ENCODE measurements around the gene GATAD2A.

The GATAD2A gene

GRCh38 chr19:19487950-19488874 is 82.7 kb downstream of the GATAD2A start:
- peak overlapping the region; percentile 55 for H3K4me3 Mint-ChIP-seq
- peaks cover 27% of the 10 kb centered on the region for H3K36me3 Mint-ChIP-seq (ENCODE audit: low read depth)
- H3K4me1 Mint-ChIP-seq (ENCODE audit: low read depth): peaks cover 67% of the 10 kb centered on the region

DNA sequence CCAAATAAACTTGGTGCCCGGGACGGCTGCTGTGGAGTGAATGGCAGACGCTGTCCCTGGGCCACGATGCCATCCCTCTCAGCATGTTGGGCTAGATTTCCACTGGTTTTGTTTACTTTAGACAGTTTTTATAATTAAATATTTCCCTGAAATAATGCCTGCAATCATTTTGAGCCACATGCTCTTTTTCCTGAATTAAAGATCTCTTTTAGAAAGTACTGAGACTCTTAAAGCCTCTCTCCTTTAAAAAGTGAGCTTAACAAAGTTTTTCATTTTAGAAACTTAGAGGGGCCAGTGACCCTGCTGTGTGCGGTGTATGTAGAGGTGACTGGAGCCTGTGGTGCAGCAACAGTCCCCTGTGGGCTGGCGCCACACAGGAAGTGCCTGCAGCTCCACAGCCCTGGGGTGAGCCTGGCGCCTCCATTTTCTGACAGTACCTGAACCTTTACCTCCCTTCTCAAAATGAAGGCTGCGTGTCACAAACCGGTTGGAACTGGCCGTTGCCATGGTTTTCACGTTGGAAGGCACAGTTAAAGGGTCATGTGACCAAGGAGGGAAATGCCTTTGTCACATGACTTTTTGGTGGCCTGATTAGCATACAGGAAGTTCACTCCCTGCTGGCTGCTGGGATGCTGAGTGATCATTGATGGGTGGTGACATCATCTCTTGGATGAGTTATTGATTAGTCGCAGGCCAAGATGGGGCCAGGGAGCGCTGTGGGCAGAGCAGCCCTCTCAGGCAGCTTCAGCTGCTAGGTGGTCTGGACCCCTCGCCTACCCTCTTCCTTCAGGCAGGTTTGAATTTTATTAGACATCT is 83.6 kb downstream of the GATAD2A start:
- Mint-ChIP-seq H3K36me3 (ENCODE audit: low read depth) (peaks cover 28% of the 10 kb centered on the region), H3K4me1 (ENCODE audit: low read depth) (peaks cover 63% of the 10 kb centered on the region), H3K4me3 (peak overlapping the region; percentile 55), H3K27ac (peak overlapping the region; percentile 90), H3K27me3 (no peaks in the 10 kb centered on the region), H3K9me3 (no peaks in the 10 kb centered on the region)

More at GRCh38 chr19:19487950-19488874, 82.7 kb downstream of the GATAD2A start:
- no peaks in the 10 kb centered on the region for H3K9me3 Mint-ChIP-seq
- H3K27me3 Mint-ChIP-seq: no peaks in the 10 kb centered on the region
- H3K27ac Mint-ChIP-seq: peak overlapping the region; percentile 90

GRCh38 chr19:19489804-19490204 is 84.3 kb downstream of the GATAD2A start:
- H3K4me1 Mint-ChIP-seq (ENCODE audit: low read depth): peaks cover 58% of the 10 kb centered on the region
- H3K27me3 Mint-ChIP-seq: no peaks in the 10 kb centered on the region
- peak overlapping the region; percentile 90 for H3K27ac Mint-ChIP-seq
- no peaks in the 10 kb centered on the region for H3K9me3 Mint-ChIP-seq
- peaks cover 30% of the 10 kb centered on the region for H3K36me3 Mint-ChIP-seq (ENCODE audit: low read depth)
- no peak overlapping the region for H3K4me3 Mint-ChIP-seq

DNA sequence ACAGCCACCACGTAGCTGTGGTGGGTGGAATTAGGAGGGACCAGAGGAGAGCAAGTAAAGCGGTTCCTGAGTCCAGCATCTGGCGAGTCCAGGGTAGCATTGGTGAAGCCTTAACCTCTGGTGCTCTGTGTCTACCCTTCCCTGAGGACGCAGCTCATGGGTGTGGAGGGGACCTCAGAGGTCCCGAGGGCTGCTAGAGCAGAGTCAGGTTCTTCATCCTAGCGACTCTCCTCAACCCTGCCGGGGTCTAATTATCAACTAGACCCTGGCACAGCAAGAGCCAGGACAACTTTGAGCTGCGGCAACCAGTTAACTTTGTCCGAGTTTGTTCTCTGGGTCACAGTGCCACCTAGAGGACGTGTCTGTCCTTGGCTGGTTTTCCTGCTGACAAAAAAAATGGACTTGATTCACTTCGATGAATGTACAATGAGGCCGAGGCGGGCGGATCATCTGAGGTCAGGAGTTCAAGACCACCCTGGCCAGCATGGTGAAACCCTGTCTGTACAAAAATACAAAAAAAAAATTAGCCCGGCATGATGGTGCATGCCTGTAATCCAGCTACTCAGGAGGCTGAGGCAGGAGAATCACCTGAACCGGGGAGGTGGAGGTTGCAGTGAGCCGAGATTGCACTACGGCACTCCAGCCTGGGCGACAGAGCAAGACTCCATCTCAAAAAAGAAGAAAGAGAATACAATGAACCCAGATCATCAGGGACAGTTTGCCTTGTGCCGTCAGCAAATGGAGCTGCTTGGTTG is 84.9 kb downstream of the GATAD2A start:
- Mint-ChIP-seq H3K27me3 (no peaks in the 10 kb centered on the region), H3K9me3 (no peaks in the 10 kb centered on the region), H3K36me3 (ENCODE audit: low read depth) (peaks cover 33% of the 10 kb centered on the region), H3K27ac (peak overlapping the region; percentile 90), H3K4me1 (ENCODE audit: low read depth) (peaks cover 53% of the 10 kb centered on the region), H3K4me3 (no peak overlapping the region)

GRCh38 chr19:19491321-19492025 is 86.0 kb downstream of the GATAD2A start:
- no peaks in the 10 kb centered on the region for H3K27me3 Mint-ChIP-seq
- peaks cover 42% of the 10 kb centered on the region for H3K4me1 Mint-ChIP-seq (ENCODE audit: low read depth)
- H3K4me3 Mint-ChIP-seq: no peak overlapping the region
- H3K27ac Mint-ChIP-seq: no peak overlapping the region
- no peaks in the 10 kb centered on the region for H3K9me3 Mint-ChIP-seq
- H3K36me3 Mint-ChIP-seq (ENCODE audit: low read depth): peaks cover 42% of the 10 kb centered on the region

- no peaks in the 10 kb centered on the region for H3K9me3 Mint-ChIP-seq
- H3K27me3 Mint-ChIP-seq: no peaks in the 10 kb centered on the region
- H3K36me3 Mint-ChIP-seq (ENCODE audit: low read depth): peaks cover 46% of the 10 kb centered on the region
- H3K4me1 Mint-ChIP-seq (ENCODE audit: low read depth): peaks cover 36% of the 10 kb centered on the region
- H3K27ac Mint-ChIP-seq: peak overlapping the region; percentile 32
- H3K4me3 Mint-ChIP-seq: no peak overlapping the region
These were observed 86.6 kb downstream of the GATAD2A start for GRCh38 chr19:19492026-19492610.

- Mint-ChIP-seq H3K27ac (peak overlapping the region; percentile 31), H3K4me3 (no peak overlapping the region), H3K36me3 (ENCODE audit: low read depth) (peaks cover 50% of the 10 kb centered on the region), H3K27me3 (no peaks in the 10 kb centered on the region), H3K9me3 (no peaks in the 10 kb centered on the region), H3K4me1 (ENCODE audit: low read depth) (peaks cover 17% of the 10 kb centered on the region)
These were observed 88.5 kb downstream of the GATAD2A start for GRCh38 chr19:19493841-19494546.

GRCh38 chr19:19495614-19496603 is 90.4 kb downstream of the GATAD2A start:
- Mint-ChIP-seq H3K27ac (no peak overlapping the region), H3K9me3 (no peaks in the 10 kb centered on the region), H3K4me1 (ENCODE audit: low read depth) (no peaks in the 10 kb centered on the region), H3K36me3 (ENCODE audit: low read depth) (peaks cover 42% of the 10 kb centered on the region), H3K4me3 (no peak overlapping the region), H3K27me3 (no peaks in the 10 kb centered on the region)

DNA sequence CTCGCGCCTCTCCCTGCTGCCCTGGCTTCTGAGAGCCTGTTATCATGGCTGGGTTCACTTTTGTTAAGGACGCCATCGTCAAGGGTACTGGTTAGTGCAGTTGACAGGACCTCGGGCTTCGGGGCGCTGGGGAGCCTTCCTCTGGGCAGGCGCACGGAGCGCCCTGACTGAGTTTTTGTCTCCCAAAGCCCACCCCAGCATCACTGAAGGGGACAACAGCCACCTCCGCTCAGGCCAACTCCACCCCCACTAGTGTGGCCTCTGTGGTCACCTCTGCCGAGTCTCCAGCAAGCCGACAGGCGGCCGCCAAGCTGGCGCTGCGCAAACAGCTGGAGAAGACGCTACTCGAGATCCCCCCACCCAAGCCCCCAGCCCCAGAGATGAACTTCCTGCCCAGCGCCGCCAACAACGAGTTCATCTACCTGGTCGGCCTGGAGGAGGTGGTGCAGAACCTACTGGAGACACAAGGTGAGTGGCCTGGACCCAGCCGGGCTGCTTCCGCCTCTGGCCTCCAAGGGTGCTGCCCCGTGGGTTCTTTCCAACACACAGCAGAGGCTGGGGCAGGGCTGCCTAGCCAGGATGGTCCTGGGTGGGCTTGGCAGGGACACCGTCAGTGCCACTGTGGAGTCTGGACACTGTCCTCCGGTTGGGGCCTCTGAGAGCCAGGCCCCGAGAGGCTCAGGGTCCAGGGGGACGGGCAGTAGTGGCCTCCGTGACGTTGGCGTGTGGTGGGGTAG is 92.9 kb downstream of the GATAD2A start:
- H3K27ac Mint-ChIP-seq: peak overlapping the region; percentile 63
- no peaks in the 10 kb centered on the region for H3K9me3 Mint-ChIP-seq
- H3K4me1 Mint-ChIP-seq (ENCODE audit: low read depth): no peaks in the 10 kb centered on the region
- no peaks in the 10 kb centered on the region for H3K27me3 Mint-ChIP-seq
- H3K4me3 Mint-ChIP-seq: no peak overlapping the region
- peaks cover 45% of the 10 kb centered on the region for H3K36me3 Mint-ChIP-seq (ENCODE audit: low read depth)

DNA sequence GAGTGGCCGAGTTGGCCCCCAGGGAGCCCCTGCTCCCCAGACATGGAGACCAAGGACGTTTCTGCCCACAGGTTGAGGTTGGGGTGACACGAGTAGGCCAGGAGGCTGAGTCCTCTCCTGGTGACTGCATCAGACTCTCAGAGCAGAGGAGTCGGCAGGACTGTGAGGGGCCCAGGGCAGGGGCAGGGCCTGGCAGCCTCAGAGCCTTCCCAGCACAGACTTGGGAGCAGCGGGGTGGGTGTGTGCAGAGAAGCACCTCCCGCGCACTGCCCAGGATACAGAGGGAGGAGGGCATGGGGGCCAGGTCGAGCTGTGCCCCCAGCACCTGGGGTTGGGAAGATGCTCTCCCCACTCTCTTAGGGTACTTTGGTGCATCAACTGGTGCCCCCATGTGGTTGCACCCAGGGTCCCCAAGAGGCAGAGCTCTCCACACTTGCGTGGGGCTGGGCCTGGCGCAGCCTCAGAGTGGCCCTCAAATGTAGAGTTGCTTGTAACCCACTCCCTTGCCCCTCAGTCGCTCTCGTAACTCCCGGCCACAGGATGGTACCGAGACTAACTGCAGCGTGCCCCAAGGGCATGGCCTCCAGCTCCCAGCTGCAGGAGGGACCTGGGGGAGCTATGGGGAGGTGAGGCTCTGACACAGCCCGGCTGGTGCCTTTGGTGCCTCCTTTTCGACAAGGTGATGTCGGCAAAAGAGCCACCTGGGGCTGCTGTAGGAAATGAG is 94.0 kb downstream of the GATAD2A start:
- no peaks in the 10 kb centered on the region for H3K4me1 Mint-ChIP-seq (ENCODE audit: low read depth)
- no peak overlapping the region for H3K4me3 Mint-ChIP-seq
- H3K27ac Mint-ChIP-seq: no peak overlapping the region
- peaks cover 46% of the 10 kb centered on the region for H3K36me3 Mint-ChIP-seq (ENCODE audit: low read depth)
- H3K27me3 Mint-ChIP-seq: no peaks in the 10 kb centered on the region
- no peaks in the 10 kb centered on the region for H3K9me3 Mint-ChIP-seq

DNA sequence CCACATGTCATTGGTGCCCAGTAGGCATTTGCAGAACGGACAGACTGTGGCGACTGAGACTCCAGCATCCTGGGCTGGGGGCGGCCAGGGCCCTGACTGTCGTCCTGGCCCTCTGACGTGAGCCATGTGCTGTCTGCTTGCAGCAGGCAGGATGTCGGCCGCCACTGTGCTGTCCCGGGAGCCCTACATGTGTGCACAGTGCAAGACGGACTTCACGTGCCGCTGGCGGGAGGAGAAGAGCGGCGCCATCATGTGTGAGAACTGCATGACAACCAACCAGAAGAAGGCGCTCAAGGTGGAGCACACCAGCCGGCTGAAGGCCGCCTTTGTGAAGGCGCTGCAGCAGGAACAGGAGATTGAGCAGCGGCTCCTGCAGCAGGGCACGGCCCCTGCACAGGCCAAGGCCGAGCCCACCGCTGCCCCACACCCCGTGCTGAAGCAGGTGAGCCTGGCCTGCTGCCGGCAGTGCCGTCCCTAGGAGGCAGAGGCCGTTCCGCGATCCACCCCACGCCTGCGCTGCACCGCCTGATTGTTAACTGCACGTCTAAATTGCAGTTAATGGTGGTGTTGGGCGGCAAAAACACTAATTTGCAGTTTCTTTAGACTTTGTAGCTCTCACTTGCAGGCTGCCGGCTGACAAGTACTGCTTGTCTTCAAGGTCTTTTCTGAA is 95.6 kb downstream of the GATAD2A start:
- Mint-ChIP-seq H3K9me3 (no peaks in the 10 kb centered on the region), H3K27ac (no peak overlapping the region), H3K36me3 (ENCODE audit: low read depth) (peaks cover 40% of the 10 kb centered on the region), H3K4me1 (ENCODE audit: low read depth) (no peaks in the 10 kb centered on the region), H3K4me3 (no peak overlapping the region), H3K27me3 (no peaks in the 10 kb centered on the region)

Measured in stimulated activated naive CD8-positive, alpha-beta T cell treated with anti-CD3 and anti-CD28 coated beads, Interleukin-15, Interleukin-2, amounts not matched to agents 100 ng/mL and 50 ng/mL, for 24 hours (primary cell).